OCI-LY3 (cell line): Measurements from ENCODE around the gene RPS6KA2.

ENCODE experiments used
- EZH2phosphoT487 ChIP-seq: fragments of 200-600 bp; shearing (Covaris generic); IDR thresholded peaks from 2 replicates; pipeline ENCODE4 v1.6.1; 2018; ENCODE audit warnings: antibody characterized with exemption, mixed run types, low read depth
- TF ChIP-seq, protein P1 (sequence below): fragments of 200-600, 300-600 bp; sonication (generic); IDR thresholded peaks from 2 replicates; pipeline ENCODE4 v1.5.1; 2014; ENCODE audit warnings: antibody characterized with exemption, low read length, low read depth

GRCh38 chr6:166539543-166539942, 87.5 kb downstream of the RPS6KA2 start:
- TF ChIP-seq, protein P1, sequence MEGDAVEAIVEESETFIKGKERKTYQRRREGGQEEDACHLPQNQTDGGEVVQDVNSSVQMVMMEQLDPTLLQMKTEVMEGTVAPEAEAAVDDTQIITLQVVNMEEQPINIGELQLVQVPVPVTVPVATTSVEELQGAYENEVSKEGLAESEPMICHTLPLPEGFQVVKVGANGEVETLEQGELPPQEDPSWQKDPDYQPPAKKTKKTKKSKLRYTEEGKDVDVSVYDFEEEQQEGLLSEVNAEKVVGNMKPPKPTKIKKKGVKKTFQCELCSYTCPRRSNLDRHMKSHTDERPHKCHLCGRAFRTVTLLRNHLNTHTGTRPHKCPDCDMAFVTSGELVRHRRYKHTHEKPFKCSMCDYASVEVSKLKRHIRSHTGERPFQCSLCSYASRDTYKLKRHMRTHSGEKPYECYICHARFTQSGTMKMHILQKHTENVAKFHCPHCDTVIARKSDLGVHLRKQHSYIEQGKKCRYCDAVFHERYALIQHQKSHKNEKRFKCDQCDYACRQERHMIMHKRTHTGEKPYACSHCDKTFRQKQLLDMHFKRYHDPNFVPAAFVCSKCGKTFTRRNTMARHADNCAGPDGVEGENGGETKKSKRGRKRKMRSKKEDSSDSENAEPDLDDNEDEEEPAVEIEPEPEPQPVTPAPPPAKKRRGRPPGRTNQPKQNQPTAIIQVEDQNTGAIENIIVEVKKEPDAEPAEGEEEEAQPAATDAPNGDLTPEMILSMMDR = no peak
- TF ChIP-seq EZH2phosphoT487 = no peak
